Measurements from ENCODE around the gene BBS10.

DNA sequence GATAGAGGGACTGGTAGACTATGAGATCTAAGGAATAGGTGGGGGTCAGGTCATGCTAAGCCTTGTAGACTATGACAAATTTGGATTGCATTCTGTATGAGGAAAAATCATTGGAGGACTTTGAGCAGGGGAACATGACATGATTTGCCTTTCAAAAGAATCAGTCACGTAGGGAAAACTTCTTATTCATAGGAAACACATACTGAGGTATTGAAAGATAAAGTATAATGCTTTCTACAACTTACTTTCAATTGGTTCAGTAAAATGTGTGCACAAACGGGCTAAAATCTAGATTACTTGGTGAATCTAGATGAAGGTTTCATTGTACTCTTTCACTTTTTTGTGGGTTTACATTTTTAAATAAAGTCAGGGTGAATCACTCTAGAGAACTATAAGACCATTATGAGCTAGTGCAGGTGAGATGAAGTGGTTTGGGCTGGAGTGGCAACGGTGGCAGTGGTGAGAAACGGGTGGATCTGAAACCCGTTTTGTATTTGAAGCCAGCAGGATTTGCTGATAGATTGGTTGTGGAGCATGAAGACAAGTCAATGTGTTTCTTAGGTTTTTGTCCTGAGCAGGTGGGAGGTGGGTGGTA lies 6.7 kb downstream of the BBS10 start:
- TF ChIP-seq, protein P1, sequence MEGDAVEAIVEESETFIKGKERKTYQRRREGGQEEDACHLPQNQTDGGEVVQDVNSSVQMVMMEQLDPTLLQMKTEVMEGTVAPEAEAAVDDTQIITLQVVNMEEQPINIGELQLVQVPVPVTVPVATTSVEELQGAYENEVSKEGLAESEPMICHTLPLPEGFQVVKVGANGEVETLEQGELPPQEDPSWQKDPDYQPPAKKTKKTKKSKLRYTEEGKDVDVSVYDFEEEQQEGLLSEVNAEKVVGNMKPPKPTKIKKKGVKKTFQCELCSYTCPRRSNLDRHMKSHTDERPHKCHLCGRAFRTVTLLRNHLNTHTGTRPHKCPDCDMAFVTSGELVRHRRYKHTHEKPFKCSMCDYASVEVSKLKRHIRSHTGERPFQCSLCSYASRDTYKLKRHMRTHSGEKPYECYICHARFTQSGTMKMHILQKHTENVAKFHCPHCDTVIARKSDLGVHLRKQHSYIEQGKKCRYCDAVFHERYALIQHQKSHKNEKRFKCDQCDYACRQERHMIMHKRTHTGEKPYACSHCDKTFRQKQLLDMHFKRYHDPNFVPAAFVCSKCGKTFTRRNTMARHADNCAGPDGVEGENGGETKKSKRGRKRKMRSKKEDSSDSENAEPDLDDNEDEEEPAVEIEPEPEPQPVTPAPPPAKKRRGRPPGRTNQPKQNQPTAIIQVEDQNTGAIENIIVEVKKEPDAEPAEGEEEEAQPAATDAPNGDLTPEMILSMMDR (conservative IDR thresholded peaks at IDR 0.05), result no peak
- no peak for TF ChIP-seq ZFX (IDR thresholded peaks at IDR 0.05)

Data from C4-2B (cell line).